HG03442 (cell line): ENCODE measurements around the gene NEUROG3.
"Not testable (repeated sequence)": the region's sequence is repeated elsewhere in the genome, so short reads cannot be mapped to it uniquely, and the experiment has no call there.

Source experiments
- ATAC-seq: cut with Tn5 transposase; IDR thresholded peaks from one replicate; pipeline ENCODE4 v1.9.1; 2021; ENCODE audit warnings: mild to moderate bottlenecking, moderate library complexity; ENCODE audit not compliant: unreplicated experiment

Gene NEUROG3

GRCh38 chr10:69572159-69573055 is 815 bp downstream of the NEUROG3 start:
- ATAC-seq = no peak

GRCh38 chr10:69571618-69572158 is 1.5 kb downstream of the NEUROG3 start:
- ATAC-seq = no peak

- ATAC-seq = no peak
These were observed 3.0 kb downstream of the NEUROG3 start for GRCh38 chr10:69570050-69570816.

GRCh38 chr10:69569396-69569934 is 3.8 kb downstream of the NEUROG3 start:
- no peak for ATAC-seq

GRCh38 chr10:69568472-69569395 is 4.5 kb downstream of the NEUROG3 start:
- ATAC-seq = no peak

GRCh38 chr10:69567920-69568319 is 5.3 kb downstream of the NEUROG3 start:
- no peak for ATAC-seq

GRCh38 chr10:69562731-69563254 is 10.4 kb downstream of the NEUROG3 start:
- ATAC-seq = no peak

- ATAC-seq = no peak
These were observed 13.7 kb downstream of the NEUROG3 start for GRCh38 chr10:69559525-69559924.

GRCh38 chr10:69558559-69558958 is 14.7 kb downstream of the NEUROG3 start:
- ATAC-seq = no peak

- ATAC-seq = no peak
These were observed 18.6 kb downstream of the NEUROG3 start for GRCh38 chr10:69554611-69555010.

- no peak for ATAC-seq
These were observed 19.9 kb downstream of the NEUROG3 start for GRCh38 chr10:69553328-69553727.

GRCh38 chr10:69552268-69552667 is 21.0 kb downstream of the NEUROG3 start:
- no peak for ATAC-seq

- ATAC-seq = no peak
These were observed 23.3 kb downstream of the NEUROG3 start for GRCh38 chr10:69549959-69550358.

GRCh38 chr10:69541463-69541862 is 31.8 kb downstream of the NEUROG3 start:
- no peak for ATAC-seq

GRCh38 chr10:69538461-69538860 is 34.8 kb downstream of the NEUROG3 start:
- ATAC-seq = no peak

GRCh38 chr10:69537449-69537848 is 35.8 kb downstream of the NEUROG3 start:
- ATAC-seq = no peak

- not testable (repeated sequence) for ATAC-seq
These were observed 36.7 kb downstream of the NEUROG3 start for GRCh38 chr10:69536521-69536920.

- ATAC-seq = no peak
These were observed 39.6 kb downstream of the NEUROG3 start for GRCh38 chr10:69533658-69534057.

- no peak for ATAC-seq
These were observed 45.3 kb downstream of the NEUROG3 start for GRCh38 chr10:69527961-69528360.
